Activated naive CD8-positive, alpha-beta T cell (primary cell): ENCODE measurements around the gene GJA3.
A peak's percentile ranks its signal among the peaks of the same experiment; 100 is the strongest.
"Not testable (repeated sequence)": the region's sequence is repeated elsewhere in the genome, so short reads cannot be mapped to it uniquely, and the experiment has no call there.

Experiments used
- H3K27ac Mint-ChIP-seq: one replicate; pipeline ENCODE4 v1.8.0; 2021; ENCODE audit warnings: mixed read lengths
- H3K27me3 Mint-ChIP-seq: one replicate; pipeline ENCODE4 v1.8.0; 2021; ENCODE audit warnings: mixed read lengths
- H3K36me3 Mint-ChIP-seq: one replicate; pipeline ENCODE4 v1.8.0; 2021; ENCODE audit warnings: mixed read lengths
- H3K4me1 Mint-ChIP-seq: one replicate; pipeline ENCODE4 v1.8.0; 2021; ENCODE audit warnings: low read depth, mixed read lengths
- H3K4me3 Mint-ChIP-seq: one replicate; pipeline ENCODE4 v1.8.0; 2021; ENCODE audit warnings: mild to moderate bottlenecking, mixed read lengths
- H3K9me3 Mint-ChIP-seq: one replicate; pipeline ENCODE4 v1.8.0; 2021; ENCODE audit warnings: low read depth, mixed read lengths

The GJA3 gene

GRCh38 chr13:20171364-20171763 lies 10.5 kb upstream of the GJA3 start:
- Mint-ChIP-seq H3K36me3 (no peaks in the 10 kb centered on the region), H3K27ac (no peak overlapping the region), H3K4me3 (no peak overlapping the region), H3K9me3 (no peaks in the 10 kb centered on the region), H3K4me1 (peaks cover 17% of the 10 kb centered on the region), H3K27me3 (peaks cover 18% of the 10 kb centered on the region)

- H3K27me3 Mint-ChIP-seq, result peaks cover 15% of the 10 kb centered on the region
- no peak overlapping the region for H3K4me3 Mint-ChIP-seq
- H3K4me1 Mint-ChIP-seq, result peaks cover 17% of the 10 kb centered on the region
- H3K36me3 Mint-ChIP-seq, result no peaks in the 10 kb centered on the region
- no peaks in the 10 kb centered on the region for H3K9me3 Mint-ChIP-seq
- no peak overlapping the region for H3K27ac Mint-ChIP-seq
Measured at GRCh38 chr13:20170921-20171320, 10.1 kb upstream of the GJA3 start.

GRCh38 chr13:20168396-20168795 lies 7.5 kb upstream of the GJA3 start:
- Mint-ChIP-seq H3K4me1 (peaks cover 2% of the 10 kb centered on the region), H3K27ac (no peak overlapping the region), H3K36me3 (no peaks in the 10 kb centered on the region), H3K9me3 (no peaks in the 10 kb centered on the region), H3K4me3 (no peak overlapping the region), H3K27me3 (peaks cover 16% of the 10 kb centered on the region)

GRCh38 chr13:20165417-20166257 lies 4.8 kb upstream of the GJA3 start:
- Mint-ChIP-seq H3K36me3 (no peaks in the 10 kb centered on the region), H3K4me3 (no peak overlapping the region), H3K27me3 (peaks cover 8% of the 10 kb centered on the region), H3K9me3 (no peaks in the 10 kb centered on the region), H3K4me1 (peaks cover 11% of the 10 kb centered on the region), H3K27ac (no peak overlapping the region)

GRCh38 chr13:20161951-20162300 lies 1.1 kb upstream of the GJA3 start:
- H3K27ac Mint-ChIP-seq, result peak overlapping the region; percentile 41
- H3K9me3 Mint-ChIP-seq, result no peaks in the 10 kb centered on the region
- peaks cover 2% of the 10 kb centered on the region for H3K27me3 Mint-ChIP-seq
- H3K4me3 Mint-ChIP-seq, result peak overlapping the region; percentile 85
- H3K4me1 Mint-ChIP-seq, result peaks cover 23% of the 10 kb centered on the region
- H3K36me3 Mint-ChIP-seq, result no peaks in the 10 kb centered on the region

- Mint-ChIP-seq H3K4me1 (peaks cover 23% of the 10 kb centered on the region), H3K27me3 (peaks cover 2% of the 10 kb centered on the region), H3K4me3 (peak overlapping the region; percentile 85)
Measured at GRCh38 chr13:20161275-20161950, 561 bp upstream of the GJA3 start.

GRCh38 chr13:20159646-20160305 lies 1.1 kb downstream of the GJA3 start:
- Mint-ChIP-seq H3K36me3 (no peaks in the 10 kb centered on the region), H3K27ac (no peak overlapping the region), H3K27me3 (no peaks in the 10 kb centered on the region), H3K4me3 (peak overlapping the region; percentile 88), H3K4me1 (peaks cover 23% of the 10 kb centered on the region), H3K9me3 (no peaks in the 10 kb centered on the region)

More at GRCh38 chr13:20161275-20161950, 561 bp upstream of the GJA3 start:
- Mint-ChIP-seq H3K36me3 (no peaks in the 10 kb centered on the region), H3K9me3 (no peaks in the 10 kb centered on the region), H3K27ac (peak overlapping the region; percentile 41)

- Mint-ChIP-seq H3K27me3 (no peaks in the 10 kb centered on the region), H3K9me3 (no peaks in the 10 kb centered on the region), H3K27ac (no peak overlapping the region), H3K4me1 (peaks cover 16% of the 10 kb centered on the region), H3K4me3 (no peak overlapping the region), H3K36me3 (no peaks in the 10 kb centered on the region)
Measured at GRCh38 chr13:20157151-20157796, 3.6 kb downstream of the GJA3 start.

- H3K27me3 Mint-ChIP-seq, result no peaks in the 10 kb centered on the region
Measured at GRCh38 chr13:20156702-20157101, 4.2 kb downstream of the GJA3 start.

GRCh38 chr13:20153290-20153689 lies 7.6 kb downstream of the GJA3 start:
- not testable (repeated sequence) for H3K27ac Mint-ChIP-seq, H3K36me3 Mint-ChIP-seq, H3K9me3 Mint-ChIP-seq, H3K4me1 Mint-ChIP-seq, H3K4me3 Mint-ChIP-seq, H3K27me3 Mint-ChIP-seq

More at GRCh38 chr13:20156702-20157101, 4.2 kb downstream of the GJA3 start:
- Mint-ChIP-seq H3K4me1 (peaks cover 12% of the 10 kb centered on the region), H3K27ac (no peak overlapping the region), H3K36me3 (no peaks in the 10 kb centered on the region), H3K9me3 (no peaks in the 10 kb centered on the region), H3K4me3 (no peak overlapping the region)

GRCh38 chr13:20151612-20152011 lies 9.2 kb downstream of the GJA3 start:
- H3K36me3 Mint-ChIP-seq, result no peaks in the 10 kb centered on the region
- H3K27ac Mint-ChIP-seq, result no peak overlapping the region
- no peaks in the 10 kb centered on the region for H3K9me3 Mint-ChIP-seq
- H3K4me3 Mint-ChIP-seq, result no peak overlapping the region
- no peaks in the 10 kb centered on the region for H3K27me3 Mint-ChIP-seq
- no peaks in the 10 kb centered on the region for H3K4me1 Mint-ChIP-seq

- H3K27me3 Mint-ChIP-seq, result no peaks in the 10 kb centered on the region
- no peaks in the 10 kb centered on the region for H3K36me3 Mint-ChIP-seq
- no peaks in the 10 kb centered on the region for H3K4me1 Mint-ChIP-seq
- H3K27ac Mint-ChIP-seq, result no peak overlapping the region
- no peak overlapping the region for H3K4me3 Mint-ChIP-seq
- H3K9me3 Mint-ChIP-seq, result no peaks in the 10 kb centered on the region
Measured at GRCh38 chr13:20151016-20151415, 9.8 kb downstream of the GJA3 start.

- Mint-ChIP-seq H3K27me3 (no peaks in the 10 kb centered on the region), H3K4me3 (no peak overlapping the region)
Measured at GRCh38 chr13:20150561-20150960, 10.3 kb downstream of the GJA3 start.

GRCh38 chr13:20149762-20150161 lies 11.1 kb downstream of the GJA3 start:
- no peaks in the 10 kb centered on the region for H3K9me3 Mint-ChIP-seq
- no peak overlapping the region for H3K4me3 Mint-ChIP-seq
- no peaks in the 10 kb centered on the region for H3K36me3 Mint-ChIP-seq
- H3K27me3 Mint-ChIP-seq, result no peaks in the 10 kb centered on the region
- no peak overlapping the region for H3K27ac Mint-ChIP-seq
- no peaks in the 10 kb centered on the region for H3K4me1 Mint-ChIP-seq

More at GRCh38 chr13:20150561-20150960, 10.3 kb downstream of the GJA3 start:
- Mint-ChIP-seq H3K36me3 (no peaks in the 10 kb centered on the region), H3K4me1 (no peaks in the 10 kb centered on the region), H3K9me3 (no peaks in the 10 kb centered on the region), H3K27ac (no peak overlapping the region)
